Measurements from ENCODE around the gene ITGBL1.

The ITGBL1 gene

GRCh38 chr13:101707659-101708058, 255.2 kb downstream of the ITGBL1 start:
- DNase-seq, result no peak

GRCh38 chr13:101708115-101708514, 255.6 kb downstream of the ITGBL1 start:
- no peak for DNase-seq

GRCh38 chr13:101709952-101710351, 257.5 kb downstream of the ITGBL1 start:
- no peak for DNase-seq

GRCh38 chr13:101711307-101712025, 259.0 kb downstream of the ITGBL1 start:
- DNase-seq, result no peak

- DNase-seq, result no peak
These were observed 259.5 kb downstream of the ITGBL1 start for GRCh38 chr13:101712026-101712348.

GRCh38 chr13:101714195-101714594, 261.7 kb downstream of the ITGBL1 start:
- DNase-seq, result no peak

DNA sequence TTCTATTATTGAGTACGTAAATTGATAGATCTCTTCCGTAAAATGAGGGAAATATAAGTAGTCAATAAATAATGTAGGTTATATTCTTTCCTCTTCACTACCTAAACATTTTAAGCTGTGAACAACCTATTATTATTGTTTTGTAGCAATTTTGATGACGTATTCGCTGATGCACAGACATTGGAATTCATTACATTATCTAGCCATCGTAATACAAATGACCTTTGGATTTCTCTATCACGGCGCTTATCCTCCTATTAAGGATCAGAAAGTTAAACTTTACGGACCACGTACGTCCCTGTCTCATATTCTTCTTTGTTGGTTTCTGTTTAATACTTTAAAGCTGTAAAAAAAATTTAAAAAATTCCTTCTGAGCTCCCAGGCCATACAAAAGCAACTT, 264.9 kb downstream of the ITGBL1 start:
- no peak for DNase-seq

GRCh38 chr13:101718496-101718895, 266.0 kb downstream of the ITGBL1 start:
- DNase-seq, result no peak

DNA sequence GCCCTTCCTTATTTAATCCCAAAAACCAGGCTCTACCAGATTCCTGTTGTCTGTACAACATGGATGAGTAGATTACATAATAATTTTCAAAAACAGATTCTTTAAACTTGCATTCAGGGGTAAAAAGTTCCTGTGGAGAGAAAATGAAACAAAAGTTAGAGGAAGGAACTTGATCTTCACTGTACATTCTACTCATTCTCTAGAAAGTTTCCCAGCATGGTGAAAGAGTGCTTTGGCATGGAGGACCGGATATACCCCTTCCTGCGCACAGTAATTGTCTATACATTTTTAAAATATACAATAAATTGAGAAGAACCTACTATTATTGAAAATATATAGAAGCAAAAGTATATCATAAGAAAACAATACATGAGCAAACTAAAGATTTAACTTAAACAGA, 274.2 kb downstream of the ITGBL1 start:
- DNase-seq, result no peak

GRCh38 chr13:101727118-101727517, 274.6 kb downstream of the ITGBL1 start:
- DNase-seq, result no peak

- DNase-seq, result no peak
These were observed 275.5 kb downstream of the ITGBL1 start for GRCh38 chr13:101728021-101728420.

- no peak for DNase-seq
These were observed 276.1 kb downstream of the ITGBL1 start for GRCh38 chr13:101728615-101729014.

DNA sequence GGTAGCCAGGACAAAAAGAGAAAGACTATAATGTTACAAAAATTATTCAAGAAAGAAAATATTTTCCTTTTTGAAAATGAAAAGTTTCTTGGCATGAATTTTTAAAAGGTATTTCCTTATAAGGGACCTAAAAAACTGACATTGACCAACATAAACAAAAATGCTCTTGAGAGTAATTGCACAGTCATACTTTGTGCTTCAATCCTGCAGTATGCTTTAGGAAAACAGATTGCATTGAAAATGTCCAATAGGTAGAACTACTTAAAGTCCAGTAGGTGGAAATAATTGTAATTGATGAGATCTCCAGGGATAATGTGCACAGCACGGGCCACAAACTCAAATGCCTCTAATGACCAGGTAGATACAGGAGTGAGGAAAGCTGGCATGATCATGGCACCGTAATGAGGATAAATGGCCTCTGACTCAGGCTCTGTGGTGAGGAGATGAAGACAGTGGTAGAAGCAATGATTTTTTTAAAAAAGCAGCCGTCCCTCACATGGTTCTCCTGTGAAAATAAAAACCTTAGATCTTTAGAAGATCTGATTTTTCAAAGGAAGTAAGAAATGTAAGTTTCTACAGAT, 278.0 kb downstream of the ITGBL1 start:
- DNase-seq, result no peak

DNA sequence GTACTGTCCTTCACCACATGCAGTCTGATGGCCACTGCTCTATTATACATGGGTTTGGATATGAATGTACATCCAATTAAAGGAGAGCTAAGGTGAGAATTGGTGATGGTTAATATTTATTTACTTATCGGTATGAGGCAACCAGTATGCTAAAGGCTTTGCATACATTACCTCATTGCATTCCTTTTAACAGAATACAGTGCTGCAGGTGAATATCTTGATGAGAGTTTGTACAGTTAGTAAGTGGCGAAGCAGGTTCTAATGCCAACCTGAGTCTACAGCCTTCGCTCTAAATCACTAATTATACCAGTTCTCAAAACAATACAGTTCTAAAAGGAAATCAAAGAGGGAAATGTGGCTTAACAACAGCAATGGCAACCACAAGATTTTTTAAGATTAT, 284.1 kb downstream of the ITGBL1 start:
- no peak for DNase-seq

- no peak for DNase-seq
These were observed 285.9 kb downstream of the ITGBL1 start for GRCh38 chr13:101738336-101738735.

GRCh38 chr13:101739382-101740178, 287.1 kb downstream of the ITGBL1 start:
- DNase-seq, result no peak

DNA sequence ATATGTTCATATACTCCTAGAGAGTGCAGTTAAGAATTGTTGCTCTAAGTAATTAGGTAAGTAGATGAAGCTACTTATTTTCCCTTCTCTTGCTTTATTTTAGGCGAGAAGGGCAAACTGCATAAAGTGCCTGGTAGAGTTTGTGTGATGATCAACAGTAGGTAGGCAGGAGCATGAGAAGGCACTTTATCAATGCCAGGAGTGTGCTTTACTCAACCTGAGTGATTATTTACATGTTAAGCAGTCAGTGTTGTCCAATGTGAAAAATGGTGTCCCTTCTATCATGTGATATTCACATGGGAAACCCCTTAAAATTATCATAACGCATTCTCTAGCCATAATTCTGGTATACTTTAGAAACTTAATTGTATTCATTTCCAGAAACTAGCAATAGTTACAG, 294.0 kb downstream of the ITGBL1 start:
- DNase-seq, result no peak

DNA sequence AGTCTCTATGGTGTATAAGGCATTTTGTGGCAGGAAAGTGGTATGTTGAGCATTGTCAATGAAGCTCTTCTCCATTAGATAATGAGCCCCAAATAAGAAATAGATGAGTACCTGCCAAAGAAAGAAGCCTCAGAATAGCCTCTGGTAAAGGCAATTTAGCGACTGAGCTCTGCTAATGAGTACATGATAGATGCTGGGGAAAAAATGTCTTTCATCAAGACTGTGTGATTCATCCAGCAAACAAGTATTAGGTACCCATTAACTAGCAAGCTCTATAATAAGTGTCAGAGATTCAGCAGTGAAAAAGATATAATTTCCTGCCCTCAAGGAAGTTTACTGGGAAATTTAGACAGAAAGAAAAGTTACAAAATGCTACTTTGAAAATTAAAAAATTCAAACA, 294.6 kb downstream of the ITGBL1 start:
- no peak for DNase-seq

DNA sequence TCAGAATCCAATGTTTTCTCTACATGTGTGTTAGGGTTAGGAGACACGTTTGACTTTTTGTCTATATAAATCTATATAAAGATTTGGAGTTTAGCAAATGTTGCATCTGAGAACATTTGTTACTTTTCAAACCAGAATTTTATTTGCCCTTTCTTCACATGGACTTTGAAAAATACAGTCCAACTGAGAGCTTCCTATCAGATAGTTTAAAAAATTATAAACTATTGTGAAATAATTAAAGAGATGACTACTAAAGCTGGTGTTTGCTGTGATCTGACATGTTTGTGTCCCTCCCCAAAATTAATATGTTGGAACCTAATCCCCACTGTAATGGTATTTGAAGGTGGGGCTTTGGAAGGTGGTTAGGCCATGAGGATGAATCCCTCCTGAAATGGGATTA, 297.1 kb downstream of the ITGBL1 start:
- no peak for DNase-seq

DNA sequence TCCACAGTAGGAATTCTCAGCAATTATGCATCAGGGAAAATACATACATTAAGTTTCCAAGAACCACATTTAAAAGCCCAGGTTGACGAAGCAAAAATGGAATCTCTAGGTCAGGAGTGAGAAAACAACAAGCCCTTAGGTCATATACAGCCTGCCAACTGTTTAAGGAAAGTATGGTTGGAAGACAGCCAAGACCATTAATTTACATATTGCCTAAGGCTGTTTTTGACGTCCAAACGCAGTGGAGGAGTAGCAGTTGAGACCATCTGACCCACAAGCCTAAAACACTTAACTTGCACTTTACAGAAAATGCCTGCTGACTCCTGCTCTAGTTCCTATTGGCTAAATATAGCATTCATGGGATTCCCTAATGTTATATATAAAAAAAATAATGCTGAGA, 299.0 kb downstream of the ITGBL1 start:
- no peak for DNase-seq

GRCh38 chr13:101752432-101752831, 300.0 kb downstream of the ITGBL1 start:
- DNase-seq, result no peak

DNA sequence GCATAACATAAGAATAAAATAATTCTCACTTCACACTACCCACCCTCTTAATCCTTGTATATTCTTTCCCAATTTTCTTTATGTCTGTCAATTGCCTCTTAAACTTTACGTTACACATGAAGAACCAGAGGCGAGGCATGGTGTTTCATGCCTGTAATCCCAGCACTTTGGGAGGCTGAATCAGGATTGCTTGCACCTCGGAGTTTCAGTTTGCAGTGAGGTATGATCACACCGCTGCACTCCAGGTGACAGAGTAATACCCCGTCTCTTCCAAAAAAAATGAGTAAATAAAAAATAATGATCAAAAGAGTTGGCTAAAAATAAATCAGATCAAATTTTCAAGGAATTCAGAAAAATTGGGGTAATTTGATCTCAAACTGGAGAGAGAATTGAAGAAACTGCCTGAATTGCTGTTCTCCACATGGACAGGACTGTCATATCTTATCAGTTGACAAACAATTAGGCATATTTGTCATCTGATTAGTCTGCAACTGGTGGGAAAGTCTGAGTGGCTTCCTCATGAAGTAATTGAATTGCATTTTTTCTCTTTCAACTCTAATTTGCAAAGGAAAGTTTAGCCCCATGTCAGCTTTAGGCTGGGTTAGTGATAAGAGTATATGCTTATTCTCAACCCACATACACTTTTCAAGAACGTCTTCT, 302.9 kb downstream of the ITGBL1 start:
- DNase-seq, result no peak

DNA sequence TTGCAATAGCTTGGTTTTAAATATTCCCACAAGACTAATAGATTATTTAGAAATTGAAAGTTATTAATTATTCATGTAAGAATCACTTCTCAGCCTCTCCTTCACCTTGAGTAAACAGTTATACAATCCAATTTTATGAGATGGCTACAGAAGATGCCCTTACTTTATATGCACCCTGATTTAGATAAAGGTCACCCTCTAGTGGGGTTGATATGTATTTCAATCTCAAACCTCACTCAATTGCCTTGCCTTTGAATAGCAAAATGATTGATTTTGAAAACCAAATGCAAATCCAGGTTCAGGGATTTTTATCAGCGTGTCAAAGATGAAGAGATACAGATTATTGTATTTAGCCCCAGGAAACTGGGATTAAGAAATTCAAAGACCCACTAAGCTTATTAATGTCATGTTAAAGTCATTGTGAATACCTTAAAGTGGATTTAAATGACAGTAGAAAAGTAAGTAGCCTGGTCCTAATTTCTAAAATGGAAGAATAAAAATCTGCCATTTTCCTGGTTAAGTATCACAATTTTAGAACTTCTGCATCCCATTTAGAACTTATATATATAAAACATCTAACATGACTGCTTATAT, 305.1 kb downstream of the ITGBL1 start:
- no peak for DNase-seq

Measured in CD4-positive, alpha-beta T cell treated with Interferon gamma for 1 hour (primary cell).